ENCODE data around the gene NAB2.

DNA sequence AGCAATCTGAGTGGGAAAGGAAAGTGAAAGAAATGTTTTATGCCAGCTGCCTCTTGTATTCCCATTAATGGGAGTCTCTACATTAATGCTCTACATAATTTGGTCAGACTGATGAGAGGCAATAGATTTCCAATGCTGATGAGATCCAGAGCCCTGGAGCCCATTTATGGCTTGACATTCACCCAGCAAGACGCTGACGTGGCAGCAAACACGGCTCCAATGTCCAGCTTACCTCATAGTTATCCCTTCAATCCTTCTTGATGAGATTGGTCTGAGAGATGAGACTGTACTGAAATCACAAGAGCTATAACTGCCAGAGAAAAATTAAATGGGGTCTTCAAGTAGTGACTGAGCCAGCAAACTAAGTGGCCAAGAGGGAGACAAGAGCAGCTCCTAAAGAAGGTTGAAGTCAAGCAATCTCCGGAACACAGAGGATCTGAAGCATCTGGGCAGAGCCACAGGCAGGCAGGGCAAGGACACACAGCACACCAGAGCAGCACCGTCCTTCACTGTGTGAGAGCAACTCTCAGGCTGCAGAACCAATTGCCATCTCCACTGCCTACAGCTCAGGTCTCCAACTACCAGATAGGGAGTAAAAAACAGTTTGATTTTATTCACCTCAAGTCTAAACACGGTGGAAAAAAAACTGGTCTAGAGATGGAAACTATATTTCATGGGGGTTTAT lies 31.7 kb upstream of the NAB2 start:
- no peak for TF ChIP-seq REST (IDR thresholded peaks at IDR 0.05)
- TF ChIP-seq, protein P1, sequence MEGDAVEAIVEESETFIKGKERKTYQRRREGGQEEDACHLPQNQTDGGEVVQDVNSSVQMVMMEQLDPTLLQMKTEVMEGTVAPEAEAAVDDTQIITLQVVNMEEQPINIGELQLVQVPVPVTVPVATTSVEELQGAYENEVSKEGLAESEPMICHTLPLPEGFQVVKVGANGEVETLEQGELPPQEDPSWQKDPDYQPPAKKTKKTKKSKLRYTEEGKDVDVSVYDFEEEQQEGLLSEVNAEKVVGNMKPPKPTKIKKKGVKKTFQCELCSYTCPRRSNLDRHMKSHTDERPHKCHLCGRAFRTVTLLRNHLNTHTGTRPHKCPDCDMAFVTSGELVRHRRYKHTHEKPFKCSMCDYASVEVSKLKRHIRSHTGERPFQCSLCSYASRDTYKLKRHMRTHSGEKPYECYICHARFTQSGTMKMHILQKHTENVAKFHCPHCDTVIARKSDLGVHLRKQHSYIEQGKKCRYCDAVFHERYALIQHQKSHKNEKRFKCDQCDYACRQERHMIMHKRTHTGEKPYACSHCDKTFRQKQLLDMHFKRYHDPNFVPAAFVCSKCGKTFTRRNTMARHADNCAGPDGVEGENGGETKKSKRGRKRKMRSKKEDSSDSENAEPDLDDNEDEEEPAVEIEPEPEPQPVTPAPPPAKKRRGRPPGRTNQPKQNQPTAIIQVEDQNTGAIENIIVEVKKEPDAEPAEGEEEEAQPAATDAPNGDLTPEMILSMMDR (IDR thresholded peaks at IDR 0.05): no peak
- TF ChIP-seq, protein P2, sequence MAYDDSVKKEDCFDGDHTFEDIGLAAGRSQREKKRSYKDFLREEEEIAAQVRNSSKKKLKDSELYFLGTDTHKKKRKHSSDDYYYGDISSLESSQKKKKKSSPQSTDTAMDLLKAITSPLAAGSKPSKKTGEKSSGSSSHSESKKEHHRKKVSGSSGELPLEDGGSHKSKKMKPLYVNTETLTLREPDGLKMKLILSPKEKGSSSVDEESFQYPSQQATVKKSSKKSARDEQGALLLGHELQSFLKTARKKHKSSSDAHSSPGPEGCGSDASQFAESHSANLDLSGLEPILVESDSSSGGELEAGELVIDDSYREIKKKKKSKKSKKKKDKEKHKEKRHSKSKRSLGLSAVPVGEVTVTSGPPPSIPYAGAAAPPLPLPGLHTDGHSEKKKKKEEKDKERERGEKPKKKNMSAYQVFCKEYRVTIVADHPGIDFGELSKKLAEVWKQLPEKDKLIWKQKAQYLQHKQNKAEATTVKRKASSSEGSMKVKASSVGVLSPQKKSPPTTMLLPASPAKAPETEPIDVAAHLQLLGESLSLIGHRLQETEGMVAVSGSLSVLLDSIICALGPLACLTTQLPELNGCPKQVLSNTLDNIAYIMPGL (CRISPR knock-in tag; IDR thresholded peaks at IDR 0.05; ENCODE audit: borderline replicate concordance): no peak
- TF ChIP-seq EP300 (IDR thresholded peaks at IDR 0.05): no peak
- no peak for TF ChIP-seq RAD21 (conservative IDR thresholded peaks at IDR 0.05 in 1 of 2, IDR thresholded peaks at IDR 0.05 in 1 of 2)
- TF ChIP-seq RARB (CRISPR knock-in tag; IDR thresholded peaks at IDR 0.05): no peak
- TF ChIP-seq, protein P3, sequence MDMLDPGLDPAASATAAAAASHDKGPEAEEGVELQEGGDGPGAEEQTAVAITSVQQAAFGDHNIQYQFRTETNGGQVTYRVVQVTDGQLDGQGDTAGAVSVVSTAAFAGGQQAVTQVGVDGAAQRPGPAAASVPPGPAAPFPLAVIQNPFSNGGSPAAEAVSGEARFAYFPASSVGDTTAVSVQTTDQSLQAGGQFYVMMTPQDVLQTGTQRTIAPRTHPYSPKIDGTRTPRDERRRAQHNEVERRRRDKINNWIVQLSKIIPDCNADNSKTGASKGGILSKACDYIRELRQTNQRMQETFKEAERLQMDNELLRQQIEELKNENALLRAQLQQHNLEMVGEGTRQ (IDR thresholded peaks at IDR 0.05): no peak
- TF ChIP-seq, protein P4, sequence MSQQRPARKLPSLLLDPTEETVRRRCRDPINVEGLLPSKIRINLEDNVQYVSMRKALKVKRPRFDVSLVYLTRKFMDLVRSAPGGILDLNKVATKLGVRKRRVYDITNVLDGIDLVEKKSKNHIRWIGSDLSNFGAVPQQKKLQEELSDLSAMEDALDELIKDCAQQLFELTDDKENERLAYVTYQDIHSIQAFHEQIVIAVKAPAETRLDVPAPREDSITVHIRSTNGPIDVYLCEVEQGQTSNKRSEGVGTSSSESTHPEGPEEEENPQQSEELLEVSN (IDR thresholded peaks at IDR 0.05; ENCODE audit: borderline replicate concordance, low read depth): no peak
- TF ChIP-seq CEBPB (IDR thresholded peaks at IDR 0.05): no peak

Measured in A549 (cell line).